Measurements from ENCODE around the gene SLC13A4. TPM values are rescaled to one million over a fixed set of nuclear protein-coding genes. Genes with fewer than 3 reads are reported as not detected.
A peak's percentile ranks its signal among the peaks of the same experiment; 100 is the strongest.

The SLC13A4 gene
- total and polyA plus RNA-seq, 2 donors (not counting 3 experiments of a cell fraction or from before 2014, with no cell fraction given) = not detected

DNA sequence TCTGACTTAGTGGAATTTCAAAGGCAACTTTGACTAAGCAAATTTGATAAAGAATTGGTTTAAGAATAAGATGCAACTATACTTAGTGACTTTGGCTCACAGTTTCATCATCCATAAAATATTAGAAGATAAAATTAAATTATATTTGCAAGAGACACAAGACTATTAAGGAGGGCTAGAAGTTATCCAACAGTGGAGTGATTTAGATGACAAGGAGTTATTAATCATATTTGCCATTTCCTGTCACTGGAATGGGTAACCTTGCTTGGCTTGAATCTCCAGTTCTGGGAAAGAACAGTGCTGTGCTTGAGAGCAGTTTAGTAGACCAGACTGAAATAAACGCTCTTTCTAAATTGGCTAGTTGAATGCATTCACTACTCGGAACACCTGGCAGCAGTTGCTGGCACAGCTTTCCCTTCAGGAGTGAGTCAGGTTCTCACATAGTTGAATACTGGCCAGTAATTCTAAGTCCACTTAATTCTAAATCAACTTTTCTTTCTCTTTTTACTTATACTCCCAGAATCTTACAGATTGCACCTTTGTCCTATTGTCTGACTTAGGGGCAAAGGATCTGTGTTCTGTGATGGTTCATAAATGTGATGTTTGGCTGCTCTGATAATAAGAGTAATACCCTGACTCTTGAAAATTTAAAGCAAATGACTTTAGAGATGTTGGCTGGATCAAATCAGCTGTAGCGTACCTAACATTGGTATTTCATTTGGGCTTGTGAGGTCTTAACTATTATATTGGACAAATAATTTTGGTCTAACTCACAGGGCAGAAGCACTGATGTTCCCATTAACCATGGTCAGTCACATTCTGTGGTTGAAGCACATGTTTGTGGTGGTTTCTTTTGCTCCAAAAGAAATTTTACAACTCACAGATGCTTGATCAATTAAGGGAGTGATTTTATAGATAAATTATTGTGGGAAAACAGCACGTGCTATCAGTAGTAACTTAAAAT lies 49.1 kb downstream of the SLC13A4 start:
- no peaks in the 10 kb centered on the region for H3K79me2 ChIP-seq (ENCODE audit: control insufficient read depth, insufficient read depth, low read length)
- no peak overlapping the region for H2AFZ ChIP-seq (ENCODE audit: low read depth, low read length)
- H3K9ac ChIP-seq (replicated peaks; ENCODE audit: extremely low read depth, insufficient read depth, low read length) = no peak overlapping the region
- DNase-seq (ENCODE audit: low read depth, low spot score) (peak; percentile 55), FAIRE-seq (no peak)
- H3K27me3 ChIP-seq (ENCODE audit: control insufficient read depth in 2 of 2, insufficient read depth in 2 of 2, low read length in 2 of 2) = no peaks in the 10 kb centered on the region
- H3K4me2 ChIP-seq (ENCODE audit: insufficient read depth, low read length) = no peak overlapping the region
- peaks cover 8% of the 10 kb centered on the region for H3K4me1 ChIP-seq (ENCODE audit: control insufficient read depth, extremely low read depth, insufficient read depth, low read length)
- H3K36me3 ChIP-seq (ENCODE audit: control insufficient read depth in 2 of 2, extremely low read depth in 1 of 2, insufficient read depth in 2 of 2, low read length in 2 of 2) = peaks cover 2 to 7% of the 10 kb centered on the region in 2 experiments
- H3K9me3 ChIP-seq (replicated peaks; ENCODE audit: control insufficient read depth, insufficient read depth, low read length) = no peaks in the 10 kb centered on the region
- dilution Hi-C loops (cut with MboI; ENCODE audit: extremely low pct_ligation_motif_present, low sequenced_read_pairs) = no loop called here
- H3K4me3 ChIP-seq (replicated peaks in 1 of 3; ENCODE audit: insufficient read depth in 1 of 3, low read depth in 1 of 3, low read length in 3 of 3) = no peak overlapping the region
- CTCF ChIA-PET = interaction anchor here (1.3 kb wide), 1 partner anchor 1947 kb away, joined by 3 read pairs; no protein-coding TSS in a partner anchor
- TF ChIP-seq FOS (IDR thresholded peaks at IDR 0.05; ENCODE audit: borderline replicate concordance, insufficient read depth, low read length) (no peak), MYC (IDR thresholded peaks at IDR 0.05; ENCODE audit: low read depth, low read length) (no peak), POLR2AphosphoS5 (IDR thresholded peaks at IDR 0.05; ENCODE audit: insufficient read depth, low read depth, low read length) (no peak), POLR2A (IDR thresholded peaks at IDR 0.05; ENCODE audit: low read depth, low read length) (no peak), GATA2 (IDR thresholded peaks at IDR 0.05; ENCODE audit: insufficient read depth, insufficient read length, low read depth, low read length) (no peak), JUN (IDR thresholded peaks at IDR 0.05; ENCODE audit: borderline replicate concordance, insufficient read depth, insufficient read length, low read depth) (no peak), EZH2 (IDR thresholded peaks at IDR 0.05; ENCODE audit: borderline replicate concordance, low read depth, low read length, severe bottlenecking) (no peak)
- TF ChIP-seq, protein P1, sequence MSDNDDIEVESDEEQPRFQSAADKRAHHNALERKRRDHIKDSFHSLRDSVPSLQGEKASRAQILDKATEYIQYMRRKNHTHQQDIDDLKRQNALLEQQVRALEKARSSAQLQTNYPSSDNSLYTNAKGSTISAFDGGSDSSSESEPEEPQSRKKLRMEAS (IDR thresholded peaks at IDR 0.05; ENCODE audit: insufficient read depth, insufficient read length) = no peak
- TF ChIP-seq, protein P2, sequence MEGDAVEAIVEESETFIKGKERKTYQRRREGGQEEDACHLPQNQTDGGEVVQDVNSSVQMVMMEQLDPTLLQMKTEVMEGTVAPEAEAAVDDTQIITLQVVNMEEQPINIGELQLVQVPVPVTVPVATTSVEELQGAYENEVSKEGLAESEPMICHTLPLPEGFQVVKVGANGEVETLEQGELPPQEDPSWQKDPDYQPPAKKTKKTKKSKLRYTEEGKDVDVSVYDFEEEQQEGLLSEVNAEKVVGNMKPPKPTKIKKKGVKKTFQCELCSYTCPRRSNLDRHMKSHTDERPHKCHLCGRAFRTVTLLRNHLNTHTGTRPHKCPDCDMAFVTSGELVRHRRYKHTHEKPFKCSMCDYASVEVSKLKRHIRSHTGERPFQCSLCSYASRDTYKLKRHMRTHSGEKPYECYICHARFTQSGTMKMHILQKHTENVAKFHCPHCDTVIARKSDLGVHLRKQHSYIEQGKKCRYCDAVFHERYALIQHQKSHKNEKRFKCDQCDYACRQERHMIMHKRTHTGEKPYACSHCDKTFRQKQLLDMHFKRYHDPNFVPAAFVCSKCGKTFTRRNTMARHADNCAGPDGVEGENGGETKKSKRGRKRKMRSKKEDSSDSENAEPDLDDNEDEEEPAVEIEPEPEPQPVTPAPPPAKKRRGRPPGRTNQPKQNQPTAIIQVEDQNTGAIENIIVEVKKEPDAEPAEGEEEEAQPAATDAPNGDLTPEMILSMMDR (IDR thresholded peaks at IDR 0.05; ENCODE audit: extremely low read depth in 1 of 2, insufficient read depth in 1 of 2, low read depth in 1 of 2, low read length in 2 of 2) = no peak
- POLR2A ChIA-PET = no interaction called here
- BruUV-seq (replicated peaks) = no TSS peak
- no peak overlapping the region for H3K27ac ChIP-seq (ENCODE audit: insufficient read depth, low read depth, low read length)
- no peaks in the 10 kb centered on the region for H4K20me1 ChIP-seq (replicated peaks; ENCODE audit: control insufficient read depth, extremely low read depth, insufficient read depth, low read length)
- H3K9me1 ChIP-seq (replicated peaks; ENCODE audit: control insufficient read depth, extremely low read depth, insufficient read depth, low read length) = no peaks in the 10 kb centered on the region
- intact Hi-C loops (cut with micrococcal nuclease) = no loop called here
